Kidney epithelial cell (primary cell): ENCODE data around the gene NFX1. TPM values are rescaled to one million over a fixed set of nuclear protein-coding genes. Genes with fewer than 3 reads are reported as not detected.

Experiments
- DNase-seq: peaks from one replicate; pipeline ENCODE4 v3.0.0-alpha.2; 2010; ENCODE audit warnings: low read depth
- H3K27me3 ChIP-seq: 2 replicates; pipeline ENCODE4 v1.6.0; 2011; ENCODE audit warnings: low read length; ENCODE audit not compliant: control insufficient read depth, insufficient read depth
- H3K36me3 ChIP-seq: 2 replicates; pipeline ENCODE4 v1.5.1; 2011; ENCODE audit warnings: low read length; ENCODE audit not compliant: control insufficient read depth, insufficient read depth
- H3K4me3 ChIP-seq: 2 replicates; pipeline ENCODE4 v1.5.1; 2011; ENCODE audit warnings: low read depth, mild to moderate bottlenecking, control low read depth, low read length
- CTCF ChIP-seq: IDR thresholded peaks from 2 replicates; pipeline ENCODE4 v1.5.1; 2011; ENCODE audit warnings: mild to moderate bottlenecking, moderate library complexity, low read length, control low read depth, inconsistent platforms; ENCODE audit not compliant: insufficient read depth, poor library complexity, severe bottlenecking
- total RNA-seq: library from RNA; depleted of rRNA; stranded (reverse); fragments of >200 nt; gene quantifications from 2 replicates; pipeline ENCODE4 v1.2.3, GENCODE V29; 2015

The NFX1 gene
- total RNA-seq, 1 donor from 2014 or later: 24.3 TPM

GRCh38 chr9:33255014-33255413, 35.3 kb upstream of the NFX1 start:
- Histone ChIP-seq H3K27me3 (no peaks in the 10 kb centered on the region), H3K36me3 (peaks cover 7% of the 10 kb centered on the region), H3K4me3 (no peak overlapping the region)
- TF ChIP-seq CTCF: no peak
- DNase-seq: no peak

- DNase-seq: no peak
- H3K36me3 ChIP-seq: peaks cover 7% of the 10 kb centered on the region
- no peaks in the 10 kb centered on the region for H3K27me3 ChIP-seq
- TF ChIP-seq CTCF: no peak
- no peak overlapping the region for H3K4me3 ChIP-seq
These were observed 34.8 kb upstream of the NFX1 start for GRCh38 chr9:33255471-33255870.

- Histone ChIP-seq H3K36me3 (peaks cover 7% of the 10 kb centered on the region), H3K4me3 (no peak overlapping the region), H3K27me3 (no peaks in the 10 kb centered on the region)
- no peak for TF ChIP-seq CTCF
- no peak for DNase-seq
These were observed 34.1 kb upstream of the NFX1 start for GRCh38 chr9:33256236-33256635.

GRCh38 chr9:33257276-33257675, 33.0 kb upstream of the NFX1 start:
- no peak for DNase-seq
- peaks cover 7% of the 10 kb centered on the region for H3K36me3 ChIP-seq
- no peak for TF ChIP-seq CTCF
- H3K27me3 ChIP-seq: no peaks in the 10 kb centered on the region
- H3K4me3 ChIP-seq: no peak overlapping the region

GRCh38 chr9:33260372-33260771, 29.9 kb upstream of the NFX1 start:
- no peak for DNase-seq
- no peaks in the 10 kb centered on the region for H3K27me3 ChIP-seq
- H3K36me3 ChIP-seq: peaks cover 5% of the 10 kb centered on the region

More at GRCh38 chr9:33260372-33260771, 29.9 kb upstream of the NFX1 start:
- no peak overlapping the region for H3K4me3 ChIP-seq
- TF ChIP-seq CTCF: no peak
